SK-N-SH (cell line): ENCODE measurements around the gene EFHD1. TPM values are rescaled to one million over a fixed set of nuclear protein-coding genes. Genes with fewer than 3 reads are reported as not detected.

Experiments used
- CTCF ChIA-PET: fragments of 300-600, 350-600 bp; formaldehyde crosslinking; extraction: SDS; loops from one replicate; lab custom pipeline; 2021; lab: Yijun Ruan, JAX
- POLR2A ChIA-PET: fragments of 350-600 bp; sonication (Branson Sonifier 250); formaldehyde crosslinking; extraction: SDS; loops from one replicate; lab custom pipeline; 2020; ENCODE audit warnings: antibody characterized with exemption, inconsistent platforms; lab: Yijun Ruan, JAX
- DNase-seq: peaks from one replicate; pipeline ENCODE4 v3.0.0; 2012
- H2AFZ ChIP-seq: fragments of 200-600 bp; sonication (generic); 2 replicates; pipeline ENCODE4 v1.8.1; 2016; ENCODE audit warnings: antibody characterized with exemption, mild to moderate bottlenecking, low read depth
- H3F3A ChIP-seq: fragments of 200-600 bp; sonication (generic); replicated peaks from 2 replicates; pipeline ENCODE3; 2016; ENCODE audit warnings: antibody characterized with exemption, mild to moderate bottlenecking; ENCODE audit not compliant: insufficient read depth
- H3K27ac ChIP-seq, 2 experiments: fragments of 200-500 bp in 1 of 2; fragments of 200-600 bp in 1 of 2; sonication (Bioruptor generic) in 1 of 2; sonication (generic), shearing (Covaris generic) in 1 of 2; 2 replicates each; pipeline versions ENCODE4 v1.5.1 to v1.6.1; 2014 to 2016; ENCODE audit warnings: low read depth in 2 of 2, inconsistent platforms in 1 of 2, low read length in 1 of 2, mild to moderate bottlenecking in 1 of 2, mixed read lengths in 1 of 2
- H3K27me3 ChIP-seq: fragments of 200-600 bp; sonication (generic), shearing (Covaris generic); 2 replicates; pipeline ENCODE4 v1.6.1; 2016; ENCODE audit warnings: mixed run types; ENCODE audit not compliant: insufficient read depth
- H3K36me3 ChIP-seq, 2 experiments: fragments of 200-500 bp in 1 of 2; fragments of 200-600 bp in 1 of 2; sonication (Bioruptor generic) in 1 of 2; sonication (generic) in 1 of 2; replicated peaks in 1 of 2; 2 replicates each; pipeline versions ENCODE3 to v1.5.1; 2014 to 2016; ENCODE audit warnings: low read length in 1 of 2, mild to moderate bottlenecking in 1 of 2; ENCODE audit not compliant: insufficient read depth in 2 of 2, control insufficient read depth in 1 of 2
- H3K4me1 ChIP-seq, 2 experiments: fragments of 200-500 bp in 1 of 2; fragments of 200-600 bp in 1 of 2; sonication (Bioruptor generic) in 1 of 2; sonication (generic), shearing (Covaris generic) in 1 of 2; 2 replicates each; pipeline versions ENCODE4 v1.5.1 to v1.6.1; 2014 to 2016; ENCODE audit warnings: low read depth in 1 of 2, low read length in 1 of 2, mixed run types in 1 of 2; ENCODE audit not compliant: insufficient read depth in 2 of 2, control insufficient read depth in 1 of 2
- H3K4me2 ChIP-seq: fragments of 200-600 bp; sonication (generic), shearing (Covaris generic); 2 replicates; pipeline ENCODE4 v1.6.1; 2017; ENCODE audit warnings: mixed run types
- H3K4me3 ChIP-seq, 2 experiments: fragments of 200-500 bp in 1 of 2; fragments of 200-600 bp in 1 of 2; sonication (Bioruptor generic) in 1 of 2; sonication (generic), shearing (Covaris generic) in 1 of 2; 2 replicates each; pipeline versions ENCODE4 v1.5.1 to v1.8.1; 2014 to 2016; ENCODE audit warnings: low read depth in 2 of 2, inconsistent platforms in 1 of 2, low read length in 1 of 2, mild to moderate bottlenecking in 1 of 2, mixed read lengths in 1 of 2, moderate library complexity in 1 of 2
- H3K79me2 ChIP-seq: fragments of 200-600 bp; sonication (generic); 2 replicates; pipeline ENCODE4 v1.8.1; 2017; ENCODE audit warnings: mild to moderate bottlenecking; ENCODE audit not compliant: insufficient read depth
- H3K9ac ChIP-seq: fragments of 200-600 bp; sonication (generic); 2 replicates; pipeline ENCODE4 v1.6.1; 2017; ENCODE audit warnings: mixed run types
- H3K9me2 ChIP-seq: fragments of 200-600 bp; sonication (generic); 2 replicates; pipeline ENCODE4 v1.6.1; 2017; ENCODE audit warnings: mixed run types
- H3K9me3 ChIP-seq: fragments of 200-600 bp; sonication (generic); 2 replicates; pipeline ENCODE4 v1.6.1; 2017; ENCODE audit warnings: mixed run types, mild to moderate bottlenecking, moderate library complexity
- H4K20me1 ChIP-seq: fragments of 200-600 bp; sonication (generic); 2 replicates; pipeline ENCODE4 v1.6.1; 2017; ENCODE audit warnings: mild to moderate bottlenecking, mixed run types; ENCODE audit not compliant: insufficient read depth
- CHD2 ChIP-seq: fragments of 150-350 bp; IDR thresholded peaks from 2 replicates; pipeline ENCODE4 v1.6.1; 2018; ENCODE audit warnings: low read length; ENCODE audit not compliant: partially characterized antibody
- ELF1 ChIP-seq: IDR thresholded peaks from 2 replicates; pipeline ENCODE4 v1.4.0; 2012
- EZH2phosphoT487 ChIP-seq: fragments of 200-600 bp; sonication (generic); IDR thresholded peaks from 2 replicates; pipeline ENCODE4 v1.6.1; 2017; ENCODE audit warnings: low read depth, mixed run types, mild to moderate bottlenecking, antibody characterized with exemption, moderate library complexity, borderline replicate concordance
- FOXJ3 ChIP-seq: sonication (generic); formaldehyde crosslinking; IDR thresholded peaks from 2 replicates; pipeline ENCODE4 v1.5.1; 2020; ENCODE audit warnings: mild to moderate bottlenecking, missing genetic modification reagents
- FOXM1 ChIP-seq: IDR thresholded peaks from 2 replicates; pipeline ENCODE4 v1.4.0; 2012; ENCODE audit warnings: low read depth, mild to moderate bottlenecking
- GABPA ChIP-seq: IDR thresholded peaks from 2 replicates; pipeline ENCODE4 v1.4.0; 2012; ENCODE audit warnings: low read depth, mild to moderate bottlenecking
- GATA2 ChIP-seq: sonication (generic); formaldehyde crosslinking; IDR thresholded peaks from 2 replicates; pipeline ENCODE4 v1.5.0; 2020; ENCODE audit warnings: mild to moderate bottlenecking, missing genetic modification reagents
- MXI1 ChIP-seq: IDR thresholded peaks from 2 replicates; pipeline ENCODE4 v1.6.1; 2012; ENCODE audit warnings: mild to moderate bottlenecking, low read depth, low read length, improper control_type of control experiment
- NFIC ChIP-seq: IDR thresholded peaks from 2 replicates; pipeline ENCODE4 v1.4.0; 2012; ENCODE audit warnings: borderline replicate concordance
- NRF1 ChIP-seq: IDR thresholded peaks from 2 replicates; pipeline ENCODE4 v1.6.1; 2012; ENCODE audit warnings: low read depth, mild to moderate bottlenecking, low read length
- POLR2AphosphoS5 ChIP-seq: IDR thresholded peaks from 2 replicates; pipeline ENCODE4 v1.6.1; 2012; ENCODE audit warnings: low read depth, low read length
- RXRA ChIP-seq: IDR thresholded peaks from 2 replicates; pipeline ENCODE4 v1.4.0; 2012; ENCODE audit warnings: low read depth, mild to moderate bottlenecking, borderline replicate concordance
- SMC3 ChIP-seq: IDR thresholded peaks from 2 replicates; pipeline ENCODE4 v1.6.1; 2012; ENCODE audit warnings: low read depth, low read length, improper control_type of control experiment
- TCF12 ChIP-seq: IDR thresholded peaks from 2 replicates; pipeline ENCODE4 v1.4.0; 2012
- YY1 ChIP-seq: IDR thresholded peaks from 2 replicates; pipeline ENCODE4 v1.4.0; 2012; ENCODE audit warnings: low read depth, mild to moderate bottlenecking
- WGBS: methylation state at CpG from one replicate; pipeline ENCODE4 v1.1.6; 2017; ENCODE audit warnings: low lambda C conversion rate; 5-methylcytosine and 5-hydroxymethylcytosine counted together
- polyA plus RNA-seq, 3 experiments: library from polyadenylated mRNA; depleted of rRNA; stranded (reverse); fragments of >200 nt; gene quantifications; 2 replicates each; pipeline ENCODE4 v1.2.3, GENCODE V29; 2012
- TF ChIP-seq, protein P1 (sequence below): IDR thresholded peaks from 2 replicates; pipeline ENCODE4 v1.4.0; 2012; ENCODE audit warnings: low read depth
- TF ChIP-seq, protein P2 (sequence below): IDR thresholded peaks from 2 replicates; pipeline ENCODE4 v1.4.0; 2012; ENCODE audit warnings: low read depth, borderline replicate concordance
- TF ChIP-seq, protein P3 (sequence below): fragments of 150-350 bp; IDR thresholded peaks from 2 replicates; pipeline ENCODE4 v1.6.1; 2017; ENCODE audit warnings: antibody characterized with exemption, low read length, low read depth, borderline replicate concordance
- TF ChIP-seq, protein P4 (sequence below): fragments of 150-350 bp; IDR thresholded peaks from 2 replicates; pipeline ENCODE4 v1.6.1; 2016; ENCODE audit warnings: mild to moderate bottlenecking, low read depth, low read length
- TF ChIP-seq, protein P5 (sequence below): IDR thresholded peaks from 2 replicates; pipeline ENCODE4; 2012

The EFHD1 gene
- polyA plus RNA-seq, 1 of the 3 experiments (the other 2 are of a cell fraction) = not detected

DNA sequence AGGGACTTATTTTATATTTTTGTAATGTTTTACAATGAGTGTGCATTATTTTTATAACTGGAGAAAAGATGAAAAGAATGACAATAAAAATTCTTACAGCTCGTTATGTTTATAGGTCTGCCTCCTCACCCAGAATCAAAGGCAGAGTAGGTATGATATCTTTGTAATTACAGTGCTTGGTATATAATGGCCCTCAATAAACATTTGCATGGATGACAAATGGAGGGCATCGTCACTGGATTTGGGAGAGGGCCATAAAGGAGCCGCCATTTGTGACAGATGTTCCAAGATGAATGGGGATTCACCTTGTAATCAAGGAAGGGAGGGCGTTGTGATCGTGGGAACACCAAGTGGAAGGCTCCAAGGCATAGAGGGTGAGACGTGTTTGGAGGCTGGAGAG lies 41.1 kb downstream of the EFHD1 start (continued):
- TF ChIP-seq MXI1 = no peak
- TF ChIP-seq, protein P1, sequence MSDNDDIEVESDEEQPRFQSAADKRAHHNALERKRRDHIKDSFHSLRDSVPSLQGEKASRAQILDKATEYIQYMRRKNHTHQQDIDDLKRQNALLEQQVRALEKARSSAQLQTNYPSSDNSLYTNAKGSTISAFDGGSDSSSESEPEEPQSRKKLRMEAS = no peak
- TF ChIP-seq, protein P2, sequence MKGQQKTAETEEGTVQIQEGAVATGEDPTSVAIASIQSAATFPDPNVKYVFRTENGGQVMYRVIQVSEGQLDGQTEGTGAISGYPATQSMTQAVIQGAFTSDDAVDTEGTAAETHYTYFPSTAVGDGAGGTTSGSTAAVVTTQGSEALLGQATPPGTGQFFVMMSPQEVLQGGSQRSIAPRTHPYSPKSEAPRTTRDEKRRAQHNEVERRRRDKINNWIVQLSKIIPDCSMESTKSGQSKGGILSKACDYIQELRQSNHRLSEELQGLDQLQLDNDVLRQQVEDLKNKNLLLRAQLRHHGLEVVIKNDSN = no peak
- no peak for TF ChIP-seq NFIC
- TF ChIP-seq GATA2 (CRISPR knock-in tag) = no peak
- TF ChIP-seq CHD2 = no peak

DNA sequence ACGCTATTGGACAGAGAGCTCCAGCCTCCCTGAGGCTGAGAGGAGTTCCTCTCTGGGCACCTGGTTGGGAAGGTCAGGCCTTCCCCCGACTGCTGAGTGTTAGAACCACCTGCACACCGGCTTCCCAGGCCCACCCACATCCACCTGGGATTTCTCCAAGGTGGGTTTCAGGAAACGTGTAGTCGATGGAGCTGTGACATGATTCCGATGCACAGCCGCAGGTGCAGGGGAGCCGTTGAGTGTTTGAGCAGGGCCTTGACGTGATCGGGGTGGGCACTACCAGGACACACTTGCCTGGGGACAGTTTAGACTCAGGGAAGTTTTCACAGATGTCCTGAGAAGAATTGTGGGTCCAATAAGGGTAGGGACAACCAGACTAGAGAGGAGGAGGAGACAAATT lies 42.0 kb downstream of the EFHD1 start:
- H3F3A ChIP-seq = no peaks in the 10 kb centered on the region
- TF ChIP-seq, protein P3, sequence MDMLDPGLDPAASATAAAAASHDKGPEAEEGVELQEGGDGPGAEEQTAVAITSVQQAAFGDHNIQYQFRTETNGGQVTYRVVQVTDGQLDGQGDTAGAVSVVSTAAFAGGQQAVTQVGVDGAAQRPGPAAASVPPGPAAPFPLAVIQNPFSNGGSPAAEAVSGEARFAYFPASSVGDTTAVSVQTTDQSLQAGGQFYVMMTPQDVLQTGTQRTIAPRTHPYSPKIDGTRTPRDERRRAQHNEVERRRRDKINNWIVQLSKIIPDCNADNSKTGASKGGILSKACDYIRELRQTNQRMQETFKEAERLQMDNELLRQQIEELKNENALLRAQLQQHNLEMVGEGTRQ = no peak
- TF ChIP-seq, protein P4, sequence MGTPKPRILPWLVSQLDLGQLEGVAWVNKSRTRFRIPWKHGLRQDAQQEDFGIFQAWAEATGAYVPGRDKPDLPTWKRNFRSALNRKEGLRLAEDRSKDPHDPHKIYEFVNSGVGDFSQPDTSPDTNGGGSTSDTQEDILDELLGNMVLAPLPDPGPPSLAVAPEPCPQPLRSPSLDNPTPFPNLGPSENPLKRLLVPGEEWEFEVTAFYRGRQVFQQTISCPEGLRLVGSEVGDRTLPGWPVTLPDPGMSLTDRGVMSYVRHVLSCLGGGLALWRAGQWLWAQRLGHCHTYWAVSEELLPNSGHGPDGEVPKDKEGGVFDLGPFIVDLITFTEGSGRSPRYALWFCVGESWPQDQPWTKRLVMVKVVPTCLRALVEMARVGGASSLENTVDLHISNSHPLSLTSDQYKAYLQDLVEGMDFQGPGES = no peak
- TF ChIP-seq SMC3 (no peak), ELF1 (no peak), GABPA (no peak), EZH2phosphoT487 (no peak), FOXM1 (no peak), RXRA (no peak), NRF1 (no peak), YY1 (no peak), POLR2AphosphoS5 (no peak), MXI1 (no peak), TCF12 (no peak), FOXJ3 (CRISPR knock-in tag) (no peak)
- TF ChIP-seq, protein P5, sequence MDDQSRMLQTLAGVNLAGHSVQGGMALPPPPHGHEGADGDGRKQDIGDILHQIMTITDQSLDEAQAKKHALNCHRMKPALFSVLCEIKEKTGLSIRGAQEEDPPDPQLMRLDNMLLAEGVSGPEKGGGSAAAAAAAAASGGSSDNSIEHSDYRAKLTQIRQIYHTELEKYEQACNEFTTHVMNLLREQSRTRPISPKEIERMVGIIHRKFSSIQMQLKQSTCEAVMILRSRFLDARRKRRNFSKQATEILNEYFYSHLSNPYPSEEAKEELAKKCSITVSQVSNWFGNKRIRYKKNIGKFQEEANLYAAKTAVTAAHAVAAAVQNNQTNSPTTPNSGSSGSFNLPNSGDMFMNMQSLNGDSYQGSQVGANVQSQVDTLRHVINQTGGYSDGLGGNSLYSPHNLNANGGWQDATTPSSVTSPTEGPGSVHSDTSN = no peak
- TF ChIP-seq, protein P1 = no peak
- no peaks in the 10 kb centered on the region for H3K9me3 ChIP-seq
- no peak overlapping the region for H2AFZ ChIP-seq
- no peaks in the 10 kb centered on the region for H3K4me1 ChIP-seq
- no peak overlapping the region for H3K27ac ChIP-seq
- no peak overlapping the region for H3K4me2 ChIP-seq
- H3K4me3 ChIP-seq = no peak overlapping the region
- POLR2A ChIA-PET = no interaction called here
- no peak overlapping the region for H3K9ac ChIP-seq
- no peaks in the 10 kb centered on the region for H3K79me2 ChIP-seq
- no peak for DNase-seq
- 72% methylated on average over 10 of the region's 10 CpGs for WGBS
- no peaks in the 10 kb centered on the region for H3K27me3 ChIP-seq
- CTCF ChIA-PET = no interaction called here
- H4K20me1 ChIP-seq = no peaks in the 10 kb centered on the region
- H3K9me2 ChIP-seq = no peaks in the 10 kb centered on the region
- no peaks in the 10 kb centered on the region for H3K36me3 ChIP-seq
